Liver (tissue), 9 donors: ENCODE results near the gene RAD51C. TPM values are rescaled to one million over a fixed set of nuclear protein-coding genes. Genes with fewer than 3 reads are reported as not detected.

ENCODE experiments used
- DNase-seq: peaks from one replicate; pipeline ENCODE4 v3.0.0-alpha.2; 2017; ENCODE audit warnings: low spot score
- H3K27ac ChIP-seq, 2 donors: one replicate each; pipeline ENCODE4 v1.7.0; 2013; ENCODE audit warnings: inconsistent platforms in 2 of 2, low read length in 2 of 2, control low read depth in 1 of 2, low read depth in 1 of 2, mild to moderate bottlenecking in 1 of 2
- H3K27me3 ChIP-seq, 4 donors: one replicate each; pipeline versions ENCODE4 v1.6.1 to v1.7.0; 2013; ENCODE audit warnings: low read length in 3 of 4, inconsistent platforms in 1 of 4, mild to moderate bottlenecking in 1 of 4, moderate library complexity in 1 of 4; ENCODE audit not compliant: control insufficient read depth in 4 of 4, insufficient read depth in 4 of 4
- H3K36me3 ChIP-seq, 4 donors: one replicate each; pipeline versions ENCODE4 v1.6.1 to v1.7.0; 2013; ENCODE audit warnings: low read length in 3 of 4, mild to moderate bottlenecking in 3 of 4, low read depth in 1 of 4, moderate library complexity in 1 of 4; ENCODE audit not compliant: control insufficient read depth in 4 of 4, insufficient read depth in 3 of 4
- H3K4me1 ChIP-seq, 4 donors: one replicate each; pipeline versions ENCODE4 v1.6.1 to v1.7.0; 2013; ENCODE audit warnings: low read length in 3 of 4, mild to moderate bottlenecking in 3 of 4, moderate library complexity in 1 of 4; ENCODE audit not compliant: control insufficient read depth in 4 of 4, insufficient read depth in 4 of 4
- H3K4me3 ChIP-seq, 3 donors: one replicate each; pipeline versions ENCODE4 v1.6.1 to v1.7.0; 2013; ENCODE audit warnings: low read length in 3 of 3, control low read depth in 1 of 3, low read depth in 1 of 3, mild to moderate bottlenecking in 1 of 3
- H3K9ac ChIP-seq, 2 donors: one replicate each; pipeline ENCODE4 v1.7.0; 2013; ENCODE audit warnings: low read length in 2 of 2, mild to moderate bottlenecking in 2 of 2, moderate library complexity in 2 of 2, control low read depth in 1 of 2, low read depth in 1 of 2
- H3K9me3 ChIP-seq, 4 donors: one replicate each; pipeline versions ENCODE4 v1.6.1 to v1.7.0; 2013; ENCODE audit warnings: low read length in 3 of 4; ENCODE audit not compliant: control insufficient read depth in 4 of 4
- ATF3 ChIP-seq: IDR thresholded peaks from 2 replicates; pipeline ENCODE4 v1.6.1; 2016; ENCODE audit warnings: antibody characterized with exemption
- EGR1 ChIP-seq, 2 donors: IDR thresholded peaks; 2 replicates each; pipeline ENCODE4 v1.6.1; 2016 to 2018; ENCODE audit warnings: antibody characterized with exemption in 2 of 2, low read depth in 2 of 2
- FOXA1 ChIP-seq: IDR thresholded peaks from 2 replicates; pipeline ENCODE4 v1.6.1; 2016; ENCODE audit warnings: antibody characterized with exemption
- FOXA2 ChIP-seq: IDR thresholded peaks from 2 replicates; pipeline ENCODE4 v1.6.1; 2016; ENCODE audit warnings: antibody characterized with exemption
- GABPA ChIP-seq, 2 donors: IDR thresholded peaks in 1 of 2; conservative IDR thresholded peaks in 1 of 2; 2 replicates each; pipeline ENCODE4 v1.6.1; 2016; ENCODE audit warnings: antibody characterized with exemption in 2 of 2, mild to moderate bottlenecking in 1 of 2, moderate library complexity in 1 of 2
- HNF4G ChIP-seq: IDR thresholded peaks from 2 replicates; pipeline ENCODE4 v1.6.1; 2016; ENCODE audit warnings: antibody characterized with exemption
- JUND ChIP-seq, 2 donors: IDR thresholded peaks; 2 replicates each; pipeline ENCODE4 v1.6.1; 2016; ENCODE audit warnings: antibody characterized with exemption in 2 of 2
- NR2F2 ChIP-seq: IDR thresholded peaks from 2 replicates; pipeline ENCODE4 v1.6.1; 2016; ENCODE audit warnings: antibody characterized with exemption
- RXRA ChIP-seq, 2 donors: IDR thresholded peaks; 2 replicates each; pipeline ENCODE4 v1.6.1; 2017 to 2018; ENCODE audit warnings: antibody characterized with exemption in 2 of 2, mild to moderate bottlenecking in 1 of 2
- TAF1 ChIP-seq: conservative IDR thresholded peaks from 2 replicates; pipeline ENCODE4 v1.6.1; 2016; ENCODE audit warnings: antibody characterized with exemption, mild to moderate bottlenecking
- YY1 ChIP-seq: IDR thresholded peaks from 2 replicates; pipeline ENCODE4 v1.6.1; 2016; ENCODE audit warnings: antibody characterized with exemption, mild to moderate bottlenecking
- ZBTB33 ChIP-seq: IDR thresholded peaks from 2 replicates; pipeline ENCODE4 v1.6.1; 2016; ENCODE audit warnings: antibody characterized with exemption
- WGBS: extraction: QIAGEN DNeasy Blood & Tissue Kit; methylation state at CpG from one replicate; pipeline ENCODE4 v1.1.7; 2013; 5-methylcytosine and 5-hydroxymethylcytosine counted together
- polyA plus RNA-seq, 2 donors: library from polyadenylated mRNA; stranded (reverse) in 1 of 2; unstranded in 1 of 2; fragments of 200-250 nt in 1 of 2; fragments of >200 nt in 1 of 2; fragmentation: Nextera tagmentation in 1 of 2; extraction: Ambion mirVana in 1 of 2; gene quantifications; one replicate each; pipeline versions ENCODE4 v1.2.1 to v1.2.3, GENCODE V29; 2013 to 2015
- total RNA-seq, 2 donors: library from RNA; depleted of rRNA; stranded (reverse); fragments of >200 nt; gene quantifications; one replicate each; pipeline ENCODE4 v1.2.3, GENCODE V29; 2014
- TF ChIP-seq, protein P1 (sequence below): IDR thresholded peaks from 2 replicates; pipeline ENCODE4 v1.6.1; 2016; ENCODE audit warnings: antibody characterized with exemption, mild to moderate bottlenecking
- TF ChIP-seq, protein P2 (sequence below): fragments of 150-350 bp; IDR thresholded peaks from 2 replicates; pipeline ENCODE4 v1.5.1; 2017; ENCODE audit warnings: improper control_type of control experiment, low read depth, low read length; ENCODE audit not compliant: missing input control
- donor health status: healthy.
- donor health status: healthy.
- donor health status: healthy.
- donor health status: healthy.
- donor health status: healthy.

Gene RAD51C
- total and polyA plus RNA-seq, 4 donors, result 6.9 to 22.2 (median 12.5) TPM

DNA sequence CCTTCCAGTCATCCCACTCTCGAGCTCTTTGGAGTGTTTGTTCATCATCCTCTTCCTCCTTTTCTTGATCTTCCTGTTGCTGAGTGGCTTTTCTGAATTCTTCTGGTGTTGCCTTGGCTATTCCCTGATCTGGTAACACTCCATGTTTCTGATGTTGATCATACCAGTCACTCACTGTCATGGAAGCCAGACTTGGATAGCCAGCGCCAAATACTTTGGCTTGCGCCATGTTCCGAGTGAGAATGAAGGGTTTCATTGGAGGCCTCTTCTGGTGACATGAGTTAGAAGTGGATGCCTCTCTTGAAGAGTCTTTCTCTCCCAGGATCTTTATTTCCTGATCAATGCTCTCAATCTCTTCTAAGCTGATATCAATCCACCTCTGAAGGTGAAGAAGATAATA lies 31.8 kb upstream of the RAD51C start:
- no peak for DNase-seq
- Histone ChIP-seq H3K9ac (no peak overlapping the region), H3K4me1 (peaks cover 0 to 4% (median 1%) of the 10 kb centered on the region in 4 donors), H3K9me3 (no peaks in the 10 kb centered on the region), H3K4me3 (no peak overlapping the region), H3K27me3 (no peaks in the 10 kb centered on the region), H3K36me3 (no peaks in the 10 kb centered on the region), H3K27ac (no peak overlapping the region)
- 94% methylated on average over 4 of the region's 4 CpGs for WGBS
- TF ChIP-seq JUND (IDR thresholded peaks at IDR 0.05) (no peak), YY1 (no peak), FOXA2 (no peak), ATF3 (no peak), EGR1 (IDR thresholded peaks at IDR 0.05; ENCODE audit: low read depth in 2 of 2) (no peak), RXRA (IDR thresholded peaks at IDR 0.05) (no peak)
- TF ChIP-seq, protein P1, sequence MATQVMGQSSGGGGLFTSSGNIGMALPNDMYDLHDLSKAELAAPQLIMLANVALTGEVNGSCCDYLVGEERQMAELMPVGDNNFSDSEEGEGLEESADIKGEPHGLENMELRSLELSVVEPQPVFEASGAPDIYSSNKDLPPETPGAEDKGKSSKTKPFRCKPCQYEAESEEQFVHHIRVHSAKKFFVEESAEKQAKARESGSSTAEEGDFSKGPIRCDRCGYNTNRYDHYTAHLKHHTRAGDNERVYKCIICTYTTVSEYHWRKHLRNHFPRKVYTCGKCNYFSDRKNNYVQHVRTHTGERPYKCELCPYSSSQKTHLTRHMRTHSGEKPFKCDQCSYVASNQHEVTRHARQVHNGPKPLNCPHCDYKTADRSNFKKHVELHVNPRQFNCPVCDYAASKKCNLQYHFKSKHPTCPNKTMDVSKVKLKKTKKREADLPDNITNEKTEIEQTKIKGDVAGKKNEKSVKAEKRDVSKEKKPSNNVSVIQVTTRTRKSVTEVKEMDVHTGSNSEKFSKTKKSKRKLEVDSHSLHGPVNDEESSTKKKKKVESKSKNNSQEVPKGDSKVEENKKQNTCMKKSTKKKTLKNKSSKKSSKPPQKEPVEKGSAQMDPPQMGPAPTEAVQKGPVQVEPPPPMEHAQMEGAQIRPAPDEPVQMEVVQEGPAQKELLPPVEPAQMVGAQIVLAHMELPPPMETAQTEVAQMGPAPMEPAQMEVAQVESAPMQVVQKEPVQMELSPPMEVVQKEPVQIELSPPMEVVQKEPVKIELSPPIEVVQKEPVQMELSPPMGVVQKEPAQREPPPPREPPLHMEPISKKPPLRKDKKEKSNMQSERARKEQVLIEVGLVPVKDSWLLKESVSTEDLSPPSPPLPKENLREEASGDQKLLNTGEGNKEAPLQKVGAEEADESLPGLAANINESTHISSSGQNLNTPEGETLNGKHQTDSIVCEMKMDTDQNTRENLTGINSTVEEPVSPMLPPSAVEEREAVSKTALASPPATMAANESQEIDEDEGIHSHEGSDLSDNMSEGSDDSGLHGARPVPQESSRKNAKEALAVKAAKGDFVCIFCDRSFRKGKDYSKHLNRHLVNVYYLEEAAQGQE, result no peak
- TF ChIP-seq, protein P2, sequence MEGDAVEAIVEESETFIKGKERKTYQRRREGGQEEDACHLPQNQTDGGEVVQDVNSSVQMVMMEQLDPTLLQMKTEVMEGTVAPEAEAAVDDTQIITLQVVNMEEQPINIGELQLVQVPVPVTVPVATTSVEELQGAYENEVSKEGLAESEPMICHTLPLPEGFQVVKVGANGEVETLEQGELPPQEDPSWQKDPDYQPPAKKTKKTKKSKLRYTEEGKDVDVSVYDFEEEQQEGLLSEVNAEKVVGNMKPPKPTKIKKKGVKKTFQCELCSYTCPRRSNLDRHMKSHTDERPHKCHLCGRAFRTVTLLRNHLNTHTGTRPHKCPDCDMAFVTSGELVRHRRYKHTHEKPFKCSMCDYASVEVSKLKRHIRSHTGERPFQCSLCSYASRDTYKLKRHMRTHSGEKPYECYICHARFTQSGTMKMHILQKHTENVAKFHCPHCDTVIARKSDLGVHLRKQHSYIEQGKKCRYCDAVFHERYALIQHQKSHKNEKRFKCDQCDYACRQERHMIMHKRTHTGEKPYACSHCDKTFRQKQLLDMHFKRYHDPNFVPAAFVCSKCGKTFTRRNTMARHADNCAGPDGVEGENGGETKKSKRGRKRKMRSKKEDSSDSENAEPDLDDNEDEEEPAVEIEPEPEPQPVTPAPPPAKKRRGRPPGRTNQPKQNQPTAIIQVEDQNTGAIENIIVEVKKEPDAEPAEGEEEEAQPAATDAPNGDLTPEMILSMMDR, result no peak

- WGBS, result 92% methylated on average over 26 of the region's 26 CpGs
- DNase-seq, result no peak
- no peaks in the 10 kb centered on the region for H3K9me3 ChIP-seq
- H3K4me3 ChIP-seq, result no peak overlapping the region
- H3K36me3 ChIP-seq, result no peaks in the 10 kb centered on the region
- H3K27ac ChIP-seq, result no peak overlapping the region
- H3K27me3 ChIP-seq, result no peaks in the 10 kb centered on the region
- H3K9ac ChIP-seq, result no peak overlapping the region
- TF ChIP-seq ATF3 (no peak), HNF4G (no peak), RXRA (IDR thresholded peaks at IDR 0.05) (no peak), GABPA (IDR thresholded peaks at IDR 0.05 in 1 of 2, conservative IDR thresholded peaks at IDR 0.05 in 1 of 2) (no peak), ZBTB33 (no peak), TAF1 (no peak), NR2F2 (no peak), YY1 (no peak), JUND (IDR thresholded peaks at IDR 0.05) (no peak), FOXA1 (no peak)
- H3K4me1 ChIP-seq, result peaks cover 0 to 4% (median 1%) of the 10 kb centered on the region in 4 donors
These were observed 30.9 kb upstream of the RAD51C start for GRCh38 chr17:58661499-58661898.
